IPS-18a (cell line): ENCODE measurements around the gene C9orf57.
"Not testable (repeated sequence)": the region's sequence is repeated elsewhere in the genome, so short reads cannot be mapped to it uniquely, and the experiment has no call there.

Source experiments
- H3K27ac ChIP-seq: one replicate; pipeline ENCODE4 v1.5.1; 2013; ENCODE audit warnings: low read length
- H3K27me3 ChIP-seq: one replicate; pipeline ENCODE4 v1.6.1; 2013; ENCODE audit warnings: mild to moderate bottlenecking, low read length; ENCODE audit not compliant: control insufficient read depth, insufficient read depth
- H3K36me3 ChIP-seq: one replicate; pipeline ENCODE4 v1.6.1; 2013; ENCODE audit warnings: low read depth, low read length; ENCODE audit not compliant: control insufficient read depth
- H3K4me1 ChIP-seq: one replicate; pipeline ENCODE4 v1.6.1; 2013; ENCODE audit warnings: low read depth, low read length; ENCODE audit not compliant: control insufficient read depth
- H3K4me3 ChIP-seq: one replicate; pipeline ENCODE4 v1.5.1; 2013; ENCODE audit warnings: low read length
- H3K9ac ChIP-seq: one replicate; pipeline ENCODE4 v1.6.1; 2013; ENCODE audit warnings: mild to moderate bottlenecking, low read length, moderate library complexity
- H3K9me3 ChIP-seq: one replicate; pipeline ENCODE4 v1.6.1; 2013; ENCODE audit warnings: low read depth, low read length; ENCODE audit not compliant: control insufficient read depth

The C9orf57 gene

GRCh38 chr9:72022841-72023240 lies 37.6 kb downstream of the C9orf57 start:
- Histone ChIP-seq H3K9ac (no peak overlapping the region), H3K27ac (no peak overlapping the region), H3K9me3 (no peaks in the 10 kb centered on the region), H3K4me1 (no peaks in the 10 kb centered on the region), H3K36me3 (no peaks in the 10 kb centered on the region), H3K4me3 (no peak overlapping the region), H3K27me3 (no peaks in the 10 kb centered on the region)

GRCh38 chr9:72013292-72013760 lies 47.1 kb downstream of the C9orf57 start:
- Histone ChIP-seq H3K27ac (no peak overlapping the region), H3K4me1 (no peaks in the 10 kb centered on the region), H3K4me3 (no peak overlapping the region), H3K9me3 (no peaks in the 10 kb centered on the region), H3K36me3 (no peaks in the 10 kb centered on the region), H3K27me3 (no peaks in the 10 kb centered on the region), H3K9ac (no peak overlapping the region)

- Histone ChIP-seq H3K27ac (no peak overlapping the region), H3K27me3 (no peaks in the 10 kb centered on the region), H3K4me1 (no peaks in the 10 kb centered on the region), H3K9me3 (no peaks in the 10 kb centered on the region), H3K4me3 (no peak overlapping the region), H3K36me3 (no peaks in the 10 kb centered on the region), H3K9ac (no peak overlapping the region)
These were observed 47.8 kb downstream of the C9orf57 start for GRCh38 chr9:72012646-72013045.

DNA sequence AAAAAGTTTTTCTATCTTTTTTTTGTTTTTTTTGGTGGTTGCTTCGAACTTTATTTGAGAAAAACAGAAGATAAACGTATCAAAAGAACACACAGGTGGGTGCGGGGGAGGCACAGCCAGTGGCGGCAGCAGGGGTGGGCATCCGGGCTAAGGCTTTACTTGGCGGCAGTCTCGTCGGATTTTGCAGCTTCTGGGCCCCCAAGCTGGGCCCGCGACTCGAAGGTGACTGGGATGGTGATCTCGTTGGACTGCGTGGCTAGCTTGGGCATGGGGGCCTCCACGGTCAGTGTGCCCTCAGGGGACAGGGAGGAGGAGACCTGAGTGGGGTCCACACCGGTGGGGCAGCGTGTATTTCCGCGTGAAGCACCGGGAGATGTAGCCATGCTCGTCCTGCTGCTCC lies 52.7 kb downstream of the C9orf57 start:
- not testable (repeated sequence) for H3K27ac ChIP-seq, H3K36me3 ChIP-seq, H3K27me3 ChIP-seq, H3K4me1 ChIP-seq, H3K9me3 ChIP-seq, H3K9ac ChIP-seq, H3K4me3 ChIP-seq

- H3K27ac ChIP-seq: no peak overlapping the region
- H3K27me3 ChIP-seq: no peaks in the 10 kb centered on the region
- H3K4me3 ChIP-seq: no peak overlapping the region
- H3K4me1 ChIP-seq: no peaks in the 10 kb centered on the region
- no peaks in the 10 kb centered on the region for H3K36me3 ChIP-seq
- H3K9ac ChIP-seq: no peak overlapping the region
- no peaks in the 10 kb centered on the region for H3K9me3 ChIP-seq
These were observed 53.9 kb downstream of the C9orf57 start for GRCh38 chr9:72006501-72006900.

DNA sequence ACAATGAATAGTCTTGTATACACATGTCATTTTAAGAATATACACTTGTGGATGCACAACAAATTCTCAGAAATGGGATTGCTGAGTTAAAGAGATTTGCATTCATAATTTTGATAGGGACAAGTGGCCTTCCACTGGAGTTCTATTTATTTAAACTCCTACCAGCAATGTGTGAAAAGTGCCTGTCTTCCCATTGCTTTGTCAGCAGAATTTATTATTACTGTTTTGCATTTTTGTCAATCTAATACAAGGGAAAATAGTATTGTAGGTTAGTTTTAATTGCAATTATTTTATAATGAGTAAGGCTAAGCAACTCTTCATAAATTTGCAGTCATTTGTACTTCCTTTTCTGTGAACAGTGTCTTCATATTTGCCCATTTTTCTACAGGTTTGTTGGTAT lies 55.0 kb downstream of the C9orf57 start:
- H3K27ac ChIP-seq: no peak overlapping the region
- H3K27me3 ChIP-seq: no peaks in the 10 kb centered on the region
- no peaks in the 10 kb centered on the region for H3K36me3 ChIP-seq
- H3K4me1 ChIP-seq: no peaks in the 10 kb centered on the region
- no peak overlapping the region for H3K9ac ChIP-seq
- peaks cover 6% of the 10 kb centered on the region for H3K9me3 ChIP-seq
- H3K4me3 ChIP-seq: no peak overlapping the region
